ENCODE data around the gene TEX22. TPM values are rescaled to one million over a fixed set of nuclear protein-coding genes. Genes with fewer than 3 reads are reported as not detected.

TEX22 gene
- total and polyA plus RNA-seq, 8 donors: 0.96 to 3.0 (median 1.5) TPM

- no peak for TF ChIP-seq CTCF (IDR thresholded peaks at IDR 0.05)
- peaks cover 0 to 14% of the 10 kb centered on the region in 2 donors for H3K4me1 ChIP-seq
- H3K9me3 ChIP-seq: no peaks in the 10 kb centered on the region
- no peaks in the 10 kb centered on the region for H3K27me3 ChIP-seq
- H3K27ac ChIP-seq: no peak overlapping the region
- intact Hi-C loops (cut with DNase I): no loop called here
- DNase-seq: peak in 1 of 4 donors; percentile 51
- no peak overlapping the region for H3K4me3 ChIP-seq
- no peak for ATAC-seq
- H3K36me3 ChIP-seq: peaks cover 0 to 46% of the 10 kb centered on the region in 2 donors
These were observed 19.3 kb upstream of the TEX22 start for GRCh38 chr14:105378873-105379685.

- H3K36me3 ChIP-seq: peaks cover 0 to 54% of the 10 kb centered on the region in 2 donors
- H3K4me3 ChIP-seq: no peak overlapping the region
- TF ChIP-seq CTCF (IDR thresholded peaks at IDR 0.05): no peak
- ATAC-seq: no peak
- peaks cover 0 to 14% of the 10 kb centered on the region in 2 donors for H3K4me1 ChIP-seq
- intact Hi-C loops (cut with DNase I): no loop called here
- no peaks in the 10 kb centered on the region for H3K9me3 ChIP-seq
- H3K27me3 ChIP-seq: no peaks in the 10 kb centered on the region
- peak in 1 of 4 donors; percentile 69 for DNase-seq
- H3K27ac ChIP-seq: no peak overlapping the region
These were observed 18.4 kb upstream of the TEX22 start for GRCh38 chr14:105379946-105380345.

- no peak overlapping the region for H3K4me3 ChIP-seq
- no peak for ATAC-seq
- H3K4me1 ChIP-seq: peaks cover 0 to 10% of the 10 kb centered on the region in 2 donors
- DNase-seq: peak in 1 of 4 donors; percentile 74
- intact Hi-C loops (cut with DNase I): no loop called here
- H3K36me3 ChIP-seq: peaks cover 0 to 62% of the 10 kb centered on the region in 2 donors
- no peaks in the 10 kb centered on the region for H3K27me3 ChIP-seq
- H3K9me3 ChIP-seq: no peaks in the 10 kb centered on the region
- TF ChIP-seq CTCF (IDR thresholded peaks at IDR 0.05): no peak
- no peak overlapping the region for H3K27ac ChIP-seq
These were observed 17.6 kb upstream of the TEX22 start for GRCh38 chr14:105380756-105381155.

GRCh38 chr14:105381446-105382342, 16.6 kb upstream of the TEX22 start:
- Histone ChIP-seq H3K27ac (no peak overlapping the region), H3K9me3 (no peaks in the 10 kb centered on the region), H3K36me3 (peaks cover 0 to 67% of the 10 kb centered on the region in 2 donors), H3K27me3 (no peaks in the 10 kb centered on the region), H3K4me1 (peaks cover 0 to under 1% of the 10 kb centered on the region in 2 donors), H3K4me3 (no peak overlapping the region)
- ATAC-seq (no peak), DNase-seq (peak in 1 of 4 donors; percentile 65)
- no peak for TF ChIP-seq CTCF (IDR thresholded peaks at IDR 0.05)
- intact Hi-C loops (cut with DNase I): no loop called here

All from left lung (tissue), 10 donors.